HepG2 (cell line): ENCODE results near the gene PRSS8. TPM values are rescaled to one million over a fixed set of nuclear protein-coding genes. Genes with fewer than 3 reads are reported as not detected.

Source experiments
- ATAC-seq: fragments of 200-7000 bp; cut with Tn5 transposase; 3 replicates; pipeline ENCODE4 v1.9.1; 2020; ENCODE audit warnings: mild to moderate bottlenecking, moderate library complexity
- BruUV-seq: library from RNA; stranded (reverse); fragments of 400-500 nt; replicated peaks from 2 replicates; lab custom pipeline; 2021; lab: Mats Ljungman, UMichigan
- CTCF ChIA-PET: fragments of 300-600 bp; formaldehyde crosslinking; extraction: SDS; loops from one replicate; lab custom pipeline; 2021; ENCODE audit warnings: low total read pairs, inconsistent platforms, low intra/inter-chr PET ratio; lab: Yijun Ruan, JAX
- POLR2A ChIA-PET: fragments of 350-600 bp; sonication (Branson Sonifier 250); formaldehyde crosslinking; loops from one replicate; lab custom pipeline; 2020; ENCODE audit warnings: antibody characterized with exemption, inconsistent platforms; lab: Yijun Ruan, JAX
- DNase-seq: peaks from one replicate; pipeline ENCODE4 v3.0.0-alpha.2; 2015; ENCODE audit warnings: low spot score
- FAIRE-seq: peaks from 3 replicates; lab custom pipeline; 2011; peaks lifted over from hg19 to GRCh38; lab: Jason Lieb, UNC
- H2AFZ ChIP-seq: one replicate; pipeline ENCODE4 v1.6.1; 2011; ENCODE audit warnings: low read length, inconsistent platforms
- H3K27ac ChIP-seq: fragments of 300-600 bp; 3 replicates; pipeline ENCODE4 v1.8.0; 2011; ENCODE audit warnings: mixed run types, mild to moderate bottlenecking, mixed read lengths, low read length, inconsistent platforms; ENCODE audit not compliant: insufficient read depth; ENCODE audit errors: extremely low read length
- H3K27me3 ChIP-seq, 2 experiments: fragments of 200-600 bp in 1 of 2; 2 replicates in 1 of 2; 3 replicates in 1 of 2; pipeline versions ENCODE4 v1.6.0 to v1.8.0; 2011; ENCODE audit warnings: low read length in 2 of 2, mild to moderate bottlenecking in 2 of 2, moderate library complexity in 2 of 2, inconsistent platforms in 1 of 2; ENCODE audit not compliant: insufficient read depth in 2 of 2, control insufficient read depth in 1 of 2
- H3K36me3 ChIP-seq, 2 experiments: fragments of 200-600 bp in 1 of 2; replicated peaks in 1 of 2; 2 replicates in 1 of 2; 3 replicates in 1 of 2; pipeline versions ENCODE4 v1.5.1 to v1.8.0; 2011; ENCODE audit warnings: low read length in 2 of 2, inconsistent platforms in 1 of 2; ENCODE audit not compliant: insufficient read depth in 2 of 2, control insufficient read depth in 1 of 2
- H3K4me1 ChIP-seq: 2 replicates; pipeline ENCODE4 v1.5.1; 2012; ENCODE audit warnings: low read length, inconsistent platforms; ENCODE audit not compliant: insufficient read depth
- H3K4me2 ChIP-seq: 2 replicates; pipeline ENCODE4 v1.6.0; 2011; ENCODE audit warnings: low read depth, low read length, inconsistent platforms
- H3K4me3 ChIP-seq, 3 experiments: fragments of 200-600 bp in 1 of 3; sonication (generic), shearing (Covaris generic) in 1 of 3; replicated peaks in 1 of 3; 2 replicates each; pipeline ENCODE4 v1.5.1; 2011 to 2016; ENCODE audit warnings: low read length in 3 of 3, inconsistent platforms in 2 of 3, low read depth in 2 of 3, mild to moderate bottlenecking in 2 of 3, control low read depth in 1 of 3, mixed read lengths in 1 of 3; ENCODE audit not compliant: insufficient read depth in 1 of 3
- H3K79me2 ChIP-seq: one replicate; pipeline ENCODE4 v1.6.1; 2011; ENCODE audit warnings: low read length, inconsistent platforms; ENCODE audit not compliant: insufficient read depth
- H3K9ac ChIP-seq: 2 replicates; pipeline ENCODE4 v1.6.0; 2011; ENCODE audit warnings: mild to moderate bottlenecking, low read depth, low read length, inconsistent platforms; ENCODE audit not compliant: insufficient read depth
- H3K9me3 ChIP-seq: 2 replicates; pipeline ENCODE4 v1.5.1; 2012; ENCODE audit warnings: mild to moderate bottlenecking, low read length
- H4K20me1 ChIP-seq: 2 replicates; pipeline ENCODE4 v1.6.0; 2011; ENCODE audit warnings: inconsistent platforms, mild to moderate bottlenecking, low read length, moderate library complexity; ENCODE audit not compliant: insufficient read depth
- AGO1 ChIP-seq: fragments of 200-400 bp; formaldehyde crosslinking; IDR thresholded peaks from 2 replicates; pipeline ENCODE4 v1.6.1; 2017; ENCODE audit warnings: mild to moderate bottlenecking, low read depth, low read length, moderate library complexity; ENCODE audit not compliant: poor library complexity, severe bottlenecking
- AGO2 ChIP-seq: fragments of 200-400 bp; formaldehyde crosslinking; optimal IDR thresholded peaks from 2 replicates; pipeline ENCODE3; 2017; ENCODE audit warnings: mild to moderate bottlenecking, low read depth, low read length, moderate library complexity
- NAIF1 ChIP-seq: sonication (generic); formaldehyde crosslinking; IDR thresholded peaks from 2 replicates; pipeline ENCODE4 v1.5.0; 2020; ENCODE audit warnings: mild to moderate bottlenecking, missing genetic modification reagents, borderline replicate concordance
- RBFOX2 ChIP-seq: fragments of 200-400 bp; formaldehyde crosslinking; IDR thresholded peaks from 2 replicates; pipeline ENCODE4 v1.6.1; 2017; ENCODE audit warnings: low read depth, mild to moderate bottlenecking, low read length
- SOX5 ChIP-seq: IDR thresholded peaks from 2 replicates; pipeline ENCODE4 v1.6.1; 2016; ENCODE audit warnings: borderline replicate concordance
- TP53 ChIP-seq: sonication (generic); formaldehyde crosslinking; conservative IDR thresholded peaks from 2 replicates; pipeline ENCODE4 v1.4.0; 2020; ENCODE audit warnings: missing genetic modification reagents
- WGBS: methylation state at CpG from one replicate; pipeline ENCODE4 v1.1.6; 2017; ENCODE audit warnings: low lambda C conversion rate; 5-methylcytosine and 5-hydroxymethylcytosine counted together
- in situ Hi-C: cut with HindIII; loops from 2 replicates; pipeline ENCODE4 v1.10.0; 2017; ENCODE audit warnings: low pct_unique_long_range_greater_than_20kb; ENCODE audit not compliant: extremely low pct_ligation_motif_present
- intact Hi-C: fragments of 100-400 bp; cut with micrococcal nuclease; formaldehyde crosslinking; loops from one replicate; pipeline ENCODE4 v1.10.0; 2022; ENCODE audit not compliant: unreplicated experiment
- polyA plus RNA-seq, 8 experiments: library from polyadenylated mRNA; depleted of rRNA in 3 of 8; stranded (reverse) in 7 of 8; unstranded in 1 of 8; fragments of >200 nt; fragmentation: Illumina TruSeq in 4 of 8; extraction: Trizol in 4 of 8; gene quantifications; 2 replicates each; pipeline versions ENCODE4 v1.2.1 to v1.2.3, GENCODE V29; 2011 to 2016; ENCODE audit warnings: low read depth in 4 of 8, missing spikeins in 1 of 8, mixed read lengths in 1 of 8; ENCODE audit not compliant: insufficient read depth in 1 of 8
- total RNA-seq, 5 experiments: library from RNA; depleted of rRNA; stranded (reverse); fragments of >200 nt; fragmentation: Illumina TruSeq; extraction: Trizol; gene quantifications; 2 replicates each; pipeline ENCODE4 v1.2.3, GENCODE V29; 2016; ENCODE audit warnings: low read depth in 1 of 5
- TF ChIP-seq, protein P1 (sequence below): sonication (generic); formaldehyde crosslinking; IDR thresholded peaks from 2 replicates; pipeline ENCODE4 v1.8.0; 2022; ENCODE audit warnings: mild to moderate bottlenecking, missing genetic modification reagents, moderate library complexity
- TF ChIP-seq, protein P2 (sequence below): sonication (generic); formaldehyde crosslinking; IDR thresholded peaks from 2 replicates; pipeline ENCODE4 v1.4.0; 2020; ENCODE audit warnings: missing genetic modification reagents, borderline replicate concordance
- TF ChIP-seq, protein P3 (sequence below): sonication (generic); formaldehyde crosslinking; IDR thresholded peaks from 2 replicates; pipeline ENCODE4 v1.8.0; 2022; ENCODE audit warnings: mild to moderate bottlenecking, missing genetic modification reagents; ENCODE audit not compliant: insufficient replicate concordance
- TF ChIP-seq, protein P4 (sequence below): sonication (generic); formaldehyde crosslinking; IDR thresholded peaks from 2 replicates; pipeline ENCODE4 v1.5.0; 2020; ENCODE audit warnings: mild to moderate bottlenecking, missing genetic modification reagents, borderline replicate concordance

The PRSS8 gene
- total and polyA plus RNA-seq, 2 of the 13 experiments (the other 11 are each of a cell fraction or from before 2014, with no cell fraction given), result 2.6 to 7.2 TPM

DNA sequence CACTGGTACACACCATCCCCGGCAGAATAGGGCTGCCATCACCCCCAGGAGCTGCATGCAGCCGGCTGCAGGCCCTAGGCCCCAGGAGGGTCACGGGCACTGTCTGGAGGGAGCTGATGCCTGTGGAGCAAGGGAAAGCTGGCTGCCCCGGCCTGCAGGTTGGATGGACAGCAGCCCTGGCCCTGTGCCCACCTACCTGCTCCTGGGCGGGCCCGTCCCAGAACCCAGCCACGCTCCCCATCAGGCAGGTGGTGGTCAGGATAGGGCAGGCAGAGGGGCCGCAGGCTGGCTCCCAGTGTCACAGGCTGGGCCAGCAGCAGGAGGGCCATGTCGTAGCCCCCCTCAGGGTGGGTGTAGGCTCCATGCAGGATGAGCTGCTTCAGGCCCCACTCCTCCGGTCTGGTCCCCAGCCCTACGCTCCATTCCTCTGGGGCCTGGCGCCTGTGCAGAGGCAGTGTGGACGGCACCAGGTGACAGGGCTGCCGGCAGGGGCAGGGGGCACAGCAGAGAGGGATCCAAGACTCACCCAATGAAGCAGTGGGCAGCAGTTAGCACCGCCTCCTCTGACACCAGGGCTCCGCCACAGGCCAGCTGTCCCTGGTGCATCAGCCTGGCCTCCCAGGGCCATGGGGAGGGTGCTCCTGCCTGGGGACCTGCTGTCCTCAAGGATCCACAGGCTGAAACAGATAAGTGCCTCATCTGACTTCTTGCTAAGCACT lies 50.8 kb downstream of the PRSS8 start (continued):
- TF ChIP-seq, protein P1, sequence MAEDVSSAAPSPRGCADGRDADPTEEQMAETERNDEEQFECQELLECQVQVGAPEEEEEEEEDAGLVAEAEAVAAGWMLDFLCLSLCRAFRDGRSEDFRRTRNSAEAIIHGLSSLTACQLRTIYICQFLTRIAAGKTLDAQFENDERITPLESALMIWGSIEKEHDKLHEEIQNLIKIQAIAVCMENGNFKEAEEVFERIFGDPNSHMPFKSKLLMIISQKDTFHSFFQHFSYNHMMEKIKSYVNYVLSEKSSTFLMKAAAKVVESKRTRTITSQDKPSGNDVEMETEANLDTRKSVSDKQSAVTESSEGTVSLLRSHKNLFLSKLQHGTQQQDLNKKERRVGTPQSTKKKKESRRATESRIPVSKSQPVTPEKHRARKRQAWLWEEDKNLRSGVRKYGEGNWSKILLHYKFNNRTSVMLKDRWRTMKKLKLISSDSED, result no peak
- TF ChIP-seq, protein P2, sequence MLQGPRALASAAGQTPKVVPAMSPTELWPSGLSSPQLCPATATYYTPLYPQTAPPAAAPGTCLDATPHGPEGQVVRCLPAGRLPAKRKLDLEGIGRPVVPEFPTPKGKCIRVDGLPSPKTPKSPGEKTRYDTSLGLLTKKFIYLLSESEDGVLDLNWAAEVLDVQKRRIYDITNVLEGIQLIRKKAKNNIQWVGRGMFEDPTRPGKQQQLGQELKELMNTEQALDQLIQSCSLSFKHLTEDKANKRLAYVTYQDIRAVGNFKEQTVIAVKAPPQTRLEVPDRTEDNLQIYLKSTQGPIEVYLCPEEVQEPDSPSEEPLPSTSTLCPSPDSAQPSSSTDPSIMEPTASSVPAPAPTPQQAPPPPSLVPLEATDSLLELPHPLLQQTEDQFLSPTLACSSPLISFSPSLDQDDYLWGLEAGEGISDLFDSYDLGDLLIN (CRISPR knock-in tag), result no peak
- peak; percentile 80 for TF ChIP-seq AGO1

DNA sequence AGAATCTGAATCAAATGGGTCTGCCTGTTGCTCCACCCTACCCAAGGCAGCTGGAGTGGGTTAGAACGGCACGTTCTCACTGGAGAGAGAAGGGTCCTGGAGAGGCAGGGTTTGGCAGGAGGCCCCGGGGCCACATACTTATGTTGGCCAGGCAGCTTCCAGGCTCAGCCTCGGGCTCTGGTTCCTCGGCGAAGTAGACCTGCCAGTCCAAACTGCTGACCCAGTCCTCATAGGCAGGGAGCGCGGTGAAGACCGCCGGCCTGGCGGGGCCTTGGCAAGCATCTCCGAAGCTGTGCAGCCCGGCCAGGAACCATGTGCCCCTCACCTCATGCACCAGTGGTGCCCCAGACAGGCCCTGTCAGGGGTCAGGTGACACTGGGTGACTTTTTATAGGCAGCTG lies 51.5 kb downstream of the PRSS8 start:
- Histone ChIP-seq H3K36me3 (peaks cover 18 to 23% of the 10 kb centered on the region in 2 experiments), H3K79me2 (no peaks in the 10 kb centered on the region), H3K9ac (no peak overlapping the region), H3K9me3 (no peaks in the 10 kb centered on the region), H3K4me2 (no peak overlapping the region), H4K20me1 (no peaks in the 10 kb centered on the region; the same call in 1 of the 2 replicates), H2AFZ (no peak overlapping the region), H3K4me1 (no peaks in the 10 kb centered on the region), H3K27ac (no peak overlapping the region), H3K4me3 (no peak overlapping the region), H3K27me3 (no peaks in the 10 kb centered on the region)
- CTCF ChIA-PET, result no interaction called here
- ATAC-seq (no peak; the same call in 2 of the 3 replicates), FAIRE-seq (no peak), DNase-seq (no peak)
- POLR2A ChIA-PET, result interaction anchor here (1.1 to 3.3 kb wide), 2 partner anchors 8 to 10 kb away, joined by 3 to 17 read pairs; partner anchors contain the start of genes ZNF646 and ZNF668
- in situ Hi-C loops, result no loop called here
- WGBS, result 96% methylated on average over 4 of the region's 13 CpGs
- intact Hi-C loops, result no loop called here
- TF ChIP-seq AGO1 (peak; percentile 1), RBFOX2 (0 out of 2 replicates have a peak, but pooled peaks have one; percentile 24), AGO2 (peak; percentile 41), SOX5 (CRISPR knock-in tag) (no peak), NAIF1 (CRISPR knock-in tag) (no peak), TP53 (CRISPR knock-in tag) (no peak)
- TF ChIP-seq, protein P3, sequence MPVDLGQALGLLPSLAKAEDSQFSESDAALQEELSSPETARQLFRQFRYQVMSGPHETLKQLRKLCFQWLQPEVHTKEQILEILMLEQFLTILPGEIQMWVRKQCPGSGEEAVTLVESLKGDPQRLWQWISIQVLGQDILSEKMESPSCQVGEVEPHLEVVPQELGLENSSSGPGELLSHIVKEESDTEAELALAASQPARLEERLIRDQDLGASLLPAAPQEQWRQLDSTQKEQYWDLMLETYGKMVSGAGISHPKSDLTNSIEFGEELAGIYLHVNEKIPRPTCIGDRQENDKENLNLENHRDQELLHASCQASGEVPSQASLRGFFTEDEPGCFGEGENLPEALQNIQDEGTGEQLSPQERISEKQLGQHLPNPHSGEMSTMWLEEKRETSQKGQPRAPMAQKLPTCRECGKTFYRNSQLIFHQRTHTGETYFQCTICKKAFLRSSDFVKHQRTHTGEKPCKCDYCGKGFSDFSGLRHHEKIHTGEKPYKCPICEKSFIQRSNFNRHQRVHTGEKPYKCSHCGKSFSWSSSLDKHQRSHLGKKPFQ (CRISPR knock-in tag), result no peak
- TF ChIP-seq, protein P4, sequence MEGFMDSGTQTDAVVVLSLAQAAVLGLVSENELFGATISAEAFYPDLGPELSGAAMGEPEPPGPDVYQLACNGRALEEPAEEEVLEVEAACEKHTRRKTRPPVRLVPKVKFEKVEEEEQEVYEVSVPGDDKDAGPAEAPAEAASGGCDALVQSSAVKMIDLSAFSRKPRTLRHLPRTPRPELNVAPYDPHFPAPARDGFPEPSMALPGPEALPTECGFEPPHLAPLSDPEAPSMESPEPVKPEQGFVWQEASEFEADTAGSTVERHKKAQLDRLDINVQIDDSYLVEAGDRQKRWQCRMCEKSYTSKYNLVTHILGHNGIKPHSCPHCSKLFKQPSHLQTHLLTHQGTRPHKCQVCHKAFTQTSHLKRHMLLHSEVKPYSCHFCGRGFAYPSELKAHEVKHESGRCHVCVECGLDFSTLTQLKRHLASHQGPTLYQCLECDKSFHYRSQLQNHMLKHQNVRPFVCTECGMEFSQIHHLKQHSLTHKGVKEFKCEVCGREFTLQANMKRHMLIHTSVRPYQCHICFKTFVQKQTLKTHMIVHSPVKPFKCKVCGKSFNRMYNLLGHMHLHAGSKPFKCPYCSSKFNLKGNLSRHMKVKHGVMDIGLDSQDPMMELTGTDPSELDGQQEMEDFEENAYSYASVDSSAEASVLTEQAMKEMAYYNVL (CRISPR knock-in tag), result no peak
- BruUV-seq, result no TSS peak
